Muscle layer of colon (tissue), 2 donors: ENCODE measurements around the gene TTLL11.

Experiments
- H3K27ac ChIP-seq: one replicate; pipeline ENCODE4 v1.7.0; 2013; ENCODE audit warnings: low read depth, mild to moderate bottlenecking, low read length, moderate library complexity
- H3K27me3 ChIP-seq, 2 donors: one replicate each; pipeline ENCODE4 v1.7.0; 2013; ENCODE audit warnings: low read length in 2 of 2, mild to moderate bottlenecking in 2 of 2; ENCODE audit not compliant: insufficient read depth in 2 of 2, control insufficient read depth in 1 of 2
- H3K36me3 ChIP-seq: one replicate; pipeline ENCODE4 v1.7.0; 2013; ENCODE audit warnings: mild to moderate bottlenecking, low read length; ENCODE audit not compliant: insufficient read depth
- H3K4me1 ChIP-seq: one replicate; pipeline ENCODE4 v1.7.0; 2013; ENCODE audit warnings: mild to moderate bottlenecking, low read length; ENCODE audit not compliant: insufficient read depth
- H3K4me3 ChIP-seq, 2 donors: one replicate each; pipeline ENCODE4 v1.7.0; 2013; ENCODE audit warnings: low read length in 2 of 2, low read depth in 1 of 2, mild to moderate bottlenecking in 1 of 2, moderate library complexity in 1 of 2
- H3K9ac ChIP-seq: one replicate; pipeline ENCODE4 v1.7.0; 2013; ENCODE audit warnings: low read length
- H3K9me3 ChIP-seq: one replicate; pipeline ENCODE4 v1.7.0; 2013; ENCODE audit warnings: mild to moderate bottlenecking, low read length
- donor health status: abdominal sarcoma.
- donor health status: Adenocarcinoma of cecum.

TTLL11 gene

GRCh38 chr9:121860213-121860612 is 232.9 kb downstream of the TTLL11 start:
- H3K27me3 ChIP-seq: no peaks in the 10 kb centered on the region
- no peak overlapping the region for H3K27ac ChIP-seq
- no peaks in the 10 kb centered on the region for H3K4me1 ChIP-seq
- peaks cover 6% of the 10 kb centered on the region for H3K36me3 ChIP-seq
- H3K4me3 ChIP-seq: no peak overlapping the region
- no peaks in the 10 kb centered on the region for H3K9me3 ChIP-seq
- no peak overlapping the region for H3K9ac ChIP-seq

GRCh38 chr9:121859646-121860045 is 233.5 kb downstream of the TTLL11 start:
- Histone ChIP-seq H3K9me3 (no peaks in the 10 kb centered on the region), H3K36me3 (peaks cover 6% of the 10 kb centered on the region), H3K4me3 (no peak overlapping the region), H3K9ac (no peak overlapping the region), H3K4me1 (no peaks in the 10 kb centered on the region), H3K27me3 (no peaks in the 10 kb centered on the region), H3K27ac (no peak overlapping the region)

- peaks cover 6% of the 10 kb centered on the region for H3K36me3 ChIP-seq
- no peaks in the 10 kb centered on the region for H3K4me1 ChIP-seq
- H3K9ac ChIP-seq: no peak overlapping the region
- no peaks in the 10 kb centered on the region for H3K27me3 ChIP-seq
- no peaks in the 10 kb centered on the region for H3K9me3 ChIP-seq
- H3K27ac ChIP-seq: no peak overlapping the region
- H3K4me3 ChIP-seq: no peak overlapping the region
These were observed 234.3 kb downstream of the TTLL11 start for GRCh38 chr9:121858788-121859187.

GRCh38 chr9:121857928-121858327 is 235.2 kb downstream of the TTLL11 start:
- Histone ChIP-seq H3K36me3 (peaks cover 6% of the 10 kb centered on the region), H3K9ac (no peak overlapping the region), H3K27ac (no peak overlapping the region), H3K9me3 (no peaks in the 10 kb centered on the region), H3K4me3 (no peak overlapping the region), H3K27me3 (no peaks in the 10 kb centered on the region), H3K4me1 (no peaks in the 10 kb centered on the region)

- Histone ChIP-seq H3K27me3 (no peaks in the 10 kb centered on the region), H3K27ac (no peak overlapping the region), H3K4me3 (no peak overlapping the region), H3K4me1 (no peaks in the 10 kb centered on the region), H3K9ac (no peak overlapping the region), H3K9me3 (no peaks in the 10 kb centered on the region), H3K36me3 (no peaks in the 10 kb centered on the region)
These were observed 237.6 kb downstream of the TTLL11 start for GRCh38 chr9:121855476-121855875.

GRCh38 chr9:121853617-121854395 is 239.3 kb downstream of the TTLL11 start:
- H3K27me3 ChIP-seq: no peaks in the 10 kb centered on the region
- H3K27ac ChIP-seq: no peak overlapping the region
- no peaks in the 10 kb centered on the region for H3K4me1 ChIP-seq
- H3K9ac ChIP-seq: no peak overlapping the region
- no peaks in the 10 kb centered on the region for H3K36me3 ChIP-seq
- H3K4me3 ChIP-seq: no peak overlapping the region
- no peaks in the 10 kb centered on the region for H3K9me3 ChIP-seq

GRCh38 chr9:121852651-121853616 is 240.2 kb downstream of the TTLL11 start:
- Histone ChIP-seq H3K4me1 (no peaks in the 10 kb centered on the region), H3K4me3 (no peak overlapping the region), H3K27ac (no peak overlapping the region), H3K36me3 (no peaks in the 10 kb centered on the region), H3K27me3 (no peaks in the 10 kb centered on the region), H3K9me3 (no peaks in the 10 kb centered on the region), H3K9ac (no peak overlapping the region)

GRCh38 chr9:121852241-121852640 is 240.9 kb downstream of the TTLL11 start:
- no peaks in the 10 kb centered on the region for H3K9me3 ChIP-seq
- no peaks in the 10 kb centered on the region for H3K27me3 ChIP-seq
- H3K36me3 ChIP-seq: no peaks in the 10 kb centered on the region
- no peak overlapping the region for H3K4me3 ChIP-seq
- no peak overlapping the region for H3K9ac ChIP-seq
- H3K4me1 ChIP-seq: no peaks in the 10 kb centered on the region
- no peak overlapping the region for H3K27ac ChIP-seq

GRCh38 chr9:121851641-121852091 is 241.4 kb downstream of the TTLL11 start:
- no peaks in the 10 kb centered on the region for H3K27me3 ChIP-seq
- no peak overlapping the region for H3K27ac ChIP-seq
- no peak overlapping the region for H3K4me3 ChIP-seq
- no peaks in the 10 kb centered on the region for H3K4me1 ChIP-seq
- H3K36me3 ChIP-seq: no peaks in the 10 kb centered on the region
- no peaks in the 10 kb centered on the region for H3K9me3 ChIP-seq
- no peak overlapping the region for H3K9ac ChIP-seq

- no peak overlapping the region for H3K9ac ChIP-seq
- H3K4me1 ChIP-seq: no peaks in the 10 kb centered on the region
- H3K4me3 ChIP-seq: no peak overlapping the region
- H3K9me3 ChIP-seq: no peaks in the 10 kb centered on the region
- H3K36me3 ChIP-seq: no peaks in the 10 kb centered on the region
- no peak overlapping the region for H3K27ac ChIP-seq
- H3K27me3 ChIP-seq: no peaks in the 10 kb centered on the region
These were observed 242.7 kb downstream of the TTLL11 start for GRCh38 chr9:121850366-121850765.

- H3K9me3 ChIP-seq: no peaks in the 10 kb centered on the region
- no peaks in the 10 kb centered on the region for H3K4me1 ChIP-seq
- no peak overlapping the region for H3K27ac ChIP-seq
- no peak overlapping the region for H3K9ac ChIP-seq
- no peaks in the 10 kb centered on the region for H3K27me3 ChIP-seq
- no peaks in the 10 kb centered on the region for H3K36me3 ChIP-seq
- H3K4me3 ChIP-seq: no peak overlapping the region
These were observed 243.6 kb downstream of the TTLL11 start for GRCh38 chr9:121849554-121849953.
